SK-N-SH treated with all-trans-retinoic acid at 6 μM for 48 hours (cell line): ENCODE data around the gene DIP2C.

Source experiments
- ATAC-seq: fragments of 200-7000 bp; cut with Tn5 transposase; 3 replicates; pipeline ENCODE4 v1.9.1; 2020; ENCODE audit warnings: mild to moderate bottlenecking, moderate library complexity
- ARNTL ChIP-seq: fragments of 450-650 bp; formaldehyde crosslinking; IDR thresholded peaks from 2 replicates; pipeline ENCODE4 v1.5.0; 2020; ENCODE audit warnings: low read depth, mild to moderate bottlenecking, moderate library complexity, borderline replicate concordance
- BACH2 ChIP-seq: fragments of 250-450 bp; sonication (Bioruptor Pico); IDR thresholded peaks from 2 replicates; pipeline ENCODE4 v1.9.0; 2021; ENCODE audit warnings: mild to moderate bottlenecking, borderline replicate concordance
- CREB5 ChIP-seq: fragments of 250-450 bp; sonication (Bioruptor Pico); IDR thresholded peaks from 2 replicates; pipeline ENCODE4 v1.5.1; 2020; ENCODE audit warnings: low read depth, mild to moderate bottlenecking, moderate library complexity
- CSDC2 ChIP-seq: fragments of 250-450 bp; sonication (Bioruptor Pico); IDR thresholded peaks from 2 replicates; pipeline ENCODE4 v1.5.0; 2020; ENCODE audit warnings: mild to moderate bottlenecking, moderate library complexity
- ESRRG ChIP-seq: fragments of 250-450 bp; sonication (Bioruptor Pico); IDR thresholded peaks from 2 replicates; pipeline ENCODE4 v1.6.1; 2021; ENCODE audit warnings: mild to moderate bottlenecking
- GLIS3 ChIP-seq: fragments of 250-450 bp; sonication (Bioruptor Pico); IDR thresholded peaks from 2 replicates; pipeline ENCODE4 v1.5.0; 2020; ENCODE audit warnings: mild to moderate bottlenecking, moderate library complexity
- ISL1 ChIP-seq: fragments of 250-450 bp; sonication (Bioruptor Pico); IDR thresholded peaks from 2 replicates; pipeline ENCODE4 v2.1.2; 2022; ENCODE audit warnings: mild to moderate bottlenecking, moderate library complexity
- OSR1 ChIP-seq: fragments of 250-450 bp; sonication (Bioruptor Pico); IDR thresholded peaks from 2 replicates; pipeline ENCODE4 v1.8.0; 2022; ENCODE audit warnings: moderate library complexity, mild to moderate bottlenecking, inconsistent platforms
- PATZ1 ChIP-seq: fragments of 250-450 bp; sonication (Bioruptor Pico); IDR thresholded peaks from 2 replicates; pipeline ENCODE4 v1.8.0; 2020; ENCODE audit warnings: mild to moderate bottlenecking, moderate library complexity, borderline replicate concordance
- POU6F1 ChIP-seq: fragments of 250-450 bp; sonication (Bioruptor Pico); IDR thresholded peaks from 2 replicates; pipeline ENCODE4 v1.8.0; 2021; ENCODE audit warnings: low read depth, mild to moderate bottlenecking, moderate library complexity, borderline replicate concordance
- PPARA ChIP-seq: fragments of 250-450 bp; sonication (Bioruptor Pico); IDR thresholded peaks from 2 replicates; pipeline ENCODE4 v1.5.0; 2020; ENCODE audit warnings: mild to moderate bottlenecking, borderline replicate concordance
- RARB ChIP-seq: fragments of 250-450 bp; sonication (Bioruptor Pico); IDR thresholded peaks from 2 replicates; pipeline ENCODE4 v1.8.0; 2021; ENCODE audit warnings: mild to moderate bottlenecking, moderate library complexity
- SNAI2 ChIP-seq: fragments of 250-450 bp; sonication (Bioruptor Pico); IDR thresholded peaks from 2 replicates; pipeline ENCODE4 v1.5.0; 2020; ENCODE audit warnings: mild to moderate bottlenecking, moderate library complexity
- TCF4 ChIP-seq: fragments of 250-450 bp; sonication (Bioruptor Pico); IDR thresholded peaks from 2 replicates; pipeline ENCODE4 v1.8.0; 2021; ENCODE audit warnings: mild to moderate bottlenecking, moderate library complexity, borderline replicate concordance
- TOX ChIP-seq: fragments of 250-450 bp; sonication (Bioruptor Pico); IDR thresholded peaks from 2 replicates; pipeline ENCODE4 v1.8.0; 2021; ENCODE audit warnings: mild to moderate bottlenecking, moderate library complexity, borderline replicate concordance
- TSHZ2 ChIP-seq: fragments of 250-450 bp; sonication (Bioruptor Pico); IDR thresholded peaks from 2 replicates; pipeline ENCODE4 v1.5.0; 2020; ENCODE audit warnings: mild to moderate bottlenecking, moderate library complexity
- ZC3H10 ChIP-seq: fragments of 250-450 bp; sonication (Bioruptor Pico); IDR thresholded peaks from 2 replicates; pipeline ENCODE4 v1.5.1; 2021; ENCODE audit warnings: mild to moderate bottlenecking, moderate library complexity
- ZFP3 ChIP-seq: fragments of 250-450 bp; sonication (Bioruptor Pico); IDR thresholded peaks from 2 replicates; pipeline ENCODE4 v1.5.0; 2020; ENCODE audit warnings: mild to moderate bottlenecking, moderate library complexity
- ZFP30 ChIP-seq: fragments of 450-650 bp; formaldehyde crosslinking; IDR thresholded peaks from 2 replicates; pipeline ENCODE4 v1.5.0; 2022; ENCODE audit warnings: mild to moderate bottlenecking, moderate library complexity
- ZNF565 ChIP-seq: fragments of 450-650 bp; formaldehyde crosslinking; conservative IDR thresholded peaks from 2 replicates; pipeline ENCODE4 v1.5.0; 2020; ENCODE audit warnings: low read depth, mild to moderate bottlenecking, moderate library complexity
- ZNF70 ChIP-seq: fragments of 450-650 bp; formaldehyde crosslinking; IDR thresholded peaks from 2 replicates; pipeline ENCODE4 v1.5.0; 2020; ENCODE audit warnings: mild to moderate bottlenecking, moderate library complexity

The DIP2C gene

GRCh38 chr10:549391-549790 is 140.1 kb downstream of the DIP2C start (continued):
- TF ChIP-seq CREB5 (CRISPR knock-in tag), result no peak
- no peak for TF ChIP-seq ESRRG (CRISPR knock-in tag)
- TF ChIP-seq GLIS3, result no peak
- TF ChIP-seq POU6F1 (CRISPR knock-in tag), result no peak
- no peak for TF ChIP-seq TCF4 (CRISPR knock-in tag)
- TF ChIP-seq RARB (CRISPR knock-in tag), result no peak
- TF ChIP-seq ZC3H10 (CRISPR knock-in tag), result no peak

GRCh38 chr10:548238-548901 is 141.1 kb downstream of the DIP2C start:
- no peak for ATAC-seq

More at GRCh38 chr10:548238-548901, 141.1 kb downstream of the DIP2C start:
- no peak for TF ChIP-seq ZFP30 (CRISPR knock-in tag)
- no peak for TF ChIP-seq CSDC2 (CRISPR knock-in tag)
- no peak for TF ChIP-seq CREB5 (CRISPR knock-in tag)
- no peak for TF ChIP-seq GLIS3
- no peak for TF ChIP-seq TOX (CRISPR knock-in tag)
- no peak for TF ChIP-seq ARNTL (CRISPR knock-in tag)
- no peak for TF ChIP-seq ISL1
- no peak for TF ChIP-seq ZNF565
- no peak for TF ChIP-seq ZFP3 (CRISPR knock-in tag)
- no peak for TF ChIP-seq PATZ1 (CRISPR knock-in tag)
- TF ChIP-seq ZNF70 (CRISPR knock-in tag), result no peak
- no peak for TF ChIP-seq ESRRG (CRISPR knock-in tag)
- no peak for TF ChIP-seq TSHZ2
- TF ChIP-seq BACH2 (CRISPR knock-in tag), result no peak
- no peak for TF ChIP-seq TCF4 (CRISPR knock-in tag)
- TF ChIP-seq PPARA, result no peak
- no peak for TF ChIP-seq ZC3H10 (CRISPR knock-in tag)
- no peak for TF ChIP-seq SNAI2 (CRISPR knock-in tag)
- TF ChIP-seq OSR1 (CRISPR knock-in tag), result no peak
